ENCODE data around the gene OR4D10.
"Not testable (repeated sequence)": the region's sequence is repeated elsewhere in the genome, so short reads cannot be mapped to it uniquely, and the experiment has no call there.

OR4D10 gene

GRCh38 chr11:59473015-59473414, at the start of gene OR4D10:
OR4D10 (plus strand) TSS chr11:59473315; CDS start chr11:59477430, 4,115 bp downstream.
- no peak for DNase-seq

GRCh38 chr11:59423835-59424234, 49.3 kb upstream of the OR4D10 start:
- no peak for DNase-seq

DNA sequence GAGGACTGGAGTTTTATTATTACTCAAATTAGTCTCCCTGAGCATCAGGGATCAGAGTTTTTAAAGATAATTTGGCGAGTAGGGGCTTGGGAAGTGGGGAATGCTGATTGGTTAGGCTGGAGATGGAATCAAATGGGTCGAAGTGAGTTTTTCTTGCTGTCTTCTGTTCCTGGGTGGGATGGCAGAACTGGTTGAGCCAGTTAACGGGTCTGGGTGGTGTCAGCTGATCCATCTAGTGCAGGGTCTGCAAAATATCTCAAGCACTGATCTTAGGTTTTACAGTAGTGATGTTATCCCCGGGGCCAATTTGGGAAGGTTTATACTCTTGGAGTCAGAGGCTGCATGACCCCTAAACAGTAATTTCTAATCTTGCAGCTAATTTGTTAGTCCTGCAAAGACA, 48.0 kb upstream of the OR4D10 start:
- no peak for DNase-seq

DNA sequence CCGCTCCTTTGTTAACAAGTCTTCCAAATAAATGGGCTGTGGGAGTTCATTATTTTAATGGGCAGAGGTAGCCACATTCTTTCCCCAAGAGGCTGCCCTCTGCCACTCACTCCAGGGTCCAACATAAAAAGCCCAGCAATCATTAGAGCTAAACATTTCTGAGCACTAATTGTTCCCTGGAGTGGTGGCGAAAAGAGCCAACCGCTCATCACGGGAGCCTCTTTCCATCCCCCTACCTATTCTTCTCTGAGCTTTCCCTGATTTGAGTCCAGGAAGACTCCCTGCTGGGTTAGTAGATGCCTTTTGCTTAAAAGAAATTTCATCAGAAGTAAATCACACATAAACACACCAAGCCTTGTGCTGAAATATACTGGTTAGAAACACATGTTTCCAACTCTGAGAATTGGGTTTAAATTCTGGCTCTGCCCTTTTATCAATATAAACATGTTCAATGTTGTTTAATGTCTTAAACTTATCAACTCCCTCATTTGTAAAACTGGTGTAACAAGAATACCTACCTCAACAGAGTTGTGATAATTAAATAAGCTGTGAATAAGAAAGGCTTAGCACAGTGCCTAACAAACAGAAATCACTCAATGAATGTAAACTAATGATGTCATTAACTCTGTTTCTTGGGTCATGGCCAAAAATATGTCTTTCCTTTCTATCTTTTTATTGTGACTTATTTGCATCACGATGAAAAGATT, 46.6 kb upstream of the OR4D10 start, which contains the start of gene OR5A2:
OR5A2 (minus strand) TSS at position 53 of the 707 bp plus-strand sequence. CDS start 3,460 bp downstream, outside the sequence.
- no peak for DNase-seq

GRCh38 chr11:59427068-59427382, 46.1 kb upstream of the OR4D10 start:
- no peak for DNase-seq

- DNase-seq, result peak; percentile 32 to 69
Measured at GRCh38 chr11:59429924-59430516, 43.1 kb upstream of the OR4D10 start.

DNA sequence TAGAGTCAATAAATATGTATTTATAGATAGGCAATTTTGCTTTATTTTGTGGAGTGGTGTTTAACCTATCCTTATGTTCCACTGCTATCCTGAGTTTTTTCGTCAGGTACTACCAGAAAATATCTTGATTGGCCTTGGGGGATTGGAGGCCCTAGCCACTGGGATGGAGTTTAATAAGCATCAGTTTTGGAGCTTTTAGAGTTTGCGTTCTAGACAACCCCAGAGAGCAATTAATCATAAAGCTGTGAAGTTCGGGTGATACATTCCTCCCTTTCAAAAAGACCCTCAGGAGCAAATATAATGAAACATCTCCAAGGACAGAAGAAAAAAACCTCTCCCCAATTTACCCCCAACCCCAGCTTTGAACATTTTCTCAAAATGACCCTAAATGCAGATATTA, 36.9 kb upstream of the OR4D10 start, which contains the start of gene OR5A1:
OR5A1 (plus strand) TSS at position 301 of the 400 bp plus-strand sequence. CDS start 6,700 bp downstream, outside the sequence.
- DNase-seq, result no peak

GRCh38 chr11:59437770-59438169, 35.3 kb upstream of the OR4D10 start:
- DNase-seq, result no peak

- DNase-seq, result not testable (repeated sequence)
Measured at GRCh38 chr11:59445624-59446023, 27.5 kb upstream of the OR4D10 start.

DNA sequence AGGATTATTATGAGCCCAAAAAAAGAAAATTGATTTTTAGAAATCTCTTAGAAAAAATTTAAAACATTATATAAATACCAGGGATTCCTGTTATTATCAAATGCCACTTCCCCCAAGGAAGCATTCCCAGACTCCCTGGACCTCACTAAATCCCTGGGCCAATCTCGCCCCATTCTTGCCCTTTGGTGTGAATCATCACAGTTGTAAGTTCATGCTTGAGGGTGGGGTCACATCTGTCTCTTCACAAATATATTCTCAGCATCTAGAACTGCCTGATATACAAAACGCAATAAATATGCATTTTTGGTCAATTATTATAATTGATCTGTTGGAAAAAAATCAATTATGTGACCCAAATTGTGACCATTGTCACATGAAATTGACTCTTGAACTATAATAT, 24.6 kb upstream of the OR4D10 start:
- no peak for DNase-seq

- DNase-seq, result no peak
Measured at GRCh38 chr11:59456661-59457060, 16.5 kb upstream of the OR4D10 start, which contains the start of gene OR4D6. OR4D6 (plus strand) TSS chr11:59456961; CDS start chr11:59456961, 0 bp downstream.

DNA sequence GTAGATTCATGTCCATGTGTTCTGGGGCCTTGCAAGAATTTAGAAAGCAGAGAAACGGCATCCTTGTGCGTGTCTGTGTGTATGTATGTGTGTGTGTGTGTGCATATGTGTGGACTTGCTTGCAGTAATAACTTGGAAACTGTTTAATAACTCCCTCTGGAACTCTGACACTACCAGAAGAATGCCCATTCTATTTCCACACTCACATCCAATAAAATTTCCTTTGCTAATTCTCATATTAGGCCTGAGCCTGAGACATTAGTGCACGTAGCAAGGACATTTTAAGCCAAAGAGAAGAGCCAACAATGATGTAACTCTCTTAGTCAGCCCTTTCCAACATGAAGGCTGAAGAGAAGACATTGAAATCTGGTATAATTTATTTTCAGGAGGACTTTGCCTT, 13.2 kb upstream of the OR4D10 start:
- DNase-seq, result no peak

GRCh38 chr11:59463190-59463641, 9.9 kb upstream of the OR4D10 start:
- DNase-seq, result no peak

- no peak for DNase-seq
Measured at GRCh38 chr11:59475176-59475575, 2.1 kb downstream of the OR4D10 start.

GRCh38 chr11:59479906-59480305, 6.8 kb downstream of the OR4D10 start:
- DNase-seq, result no peak

- no peak for DNase-seq
Measured at GRCh38 chr11:59480359-59480758, 7.2 kb downstream of the OR4D10 start.

DNA sequence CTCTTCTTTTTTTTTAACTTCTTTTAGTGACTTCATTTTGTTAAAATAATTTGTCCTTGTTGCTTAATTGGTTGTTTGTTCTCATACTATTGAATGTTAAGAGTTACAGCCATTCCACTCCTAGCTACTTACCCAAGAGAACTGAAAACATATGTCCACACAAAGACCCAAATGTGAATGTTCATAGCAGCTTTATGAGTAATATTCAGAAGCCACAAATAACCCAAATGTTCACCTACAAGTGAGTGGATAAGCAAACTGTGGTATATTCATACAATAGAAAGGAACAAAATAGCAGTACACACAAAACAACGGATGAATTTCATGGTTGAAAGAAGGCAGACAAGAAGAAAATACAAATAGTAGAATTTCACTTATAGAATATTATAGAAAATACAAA, 28.8 kb downstream of the OR4D10 start:
- DNase-seq, result no peak

GRCh38 chr11:59503276-59503675, 30.2 kb downstream of the OR4D10 start, which contains the start of gene OR4D11:
OR4D11 (plus strand) TSS chr11:59503576; CDS start chr11:59503576, 0 bp downstream.
- DNase-seq, result no peak

DNA sequence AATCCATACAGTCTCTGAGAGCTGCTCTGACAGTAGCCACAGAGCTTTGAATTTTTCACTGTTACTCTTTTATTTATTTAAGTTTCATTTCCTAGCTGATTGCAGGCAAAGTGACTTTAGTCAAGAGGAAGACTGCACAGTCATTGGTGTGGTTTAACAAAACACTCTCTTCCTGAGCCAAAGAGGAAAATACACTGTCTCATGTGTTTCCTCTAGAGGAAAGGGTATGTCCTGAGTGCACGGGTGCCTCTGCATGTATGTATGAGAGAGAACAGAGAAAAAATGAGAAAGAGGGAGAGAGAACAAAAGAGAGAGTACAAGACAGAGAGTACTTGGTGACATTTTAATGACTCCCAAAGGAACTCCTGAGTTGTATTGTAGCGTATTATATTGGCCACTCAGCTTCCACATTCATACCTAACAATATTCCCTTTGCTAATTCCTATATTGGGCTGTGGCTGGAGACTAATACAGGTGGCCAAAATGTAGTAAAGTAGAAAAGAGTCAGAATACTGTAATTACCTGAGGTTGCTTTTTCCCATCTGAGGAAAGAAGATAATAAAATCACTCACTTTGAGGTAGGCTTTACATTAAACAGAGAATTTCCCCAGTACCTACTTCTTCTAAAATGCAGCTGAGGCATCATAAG, 38.0 kb downstream of the OR4D10 start, which contains the start of gene OR4D9:
OR4D9 (plus strand) TSS at position 599 of the 649 bp plus-strand sequence. CDS start 3,374 bp downstream, outside the sequence.
- DNase-seq, result no peak

GRCh38 chr11:59511675-59512074, 38.6 kb downstream of the OR4D10 start:
- no peak for DNase-seq

DNA sequence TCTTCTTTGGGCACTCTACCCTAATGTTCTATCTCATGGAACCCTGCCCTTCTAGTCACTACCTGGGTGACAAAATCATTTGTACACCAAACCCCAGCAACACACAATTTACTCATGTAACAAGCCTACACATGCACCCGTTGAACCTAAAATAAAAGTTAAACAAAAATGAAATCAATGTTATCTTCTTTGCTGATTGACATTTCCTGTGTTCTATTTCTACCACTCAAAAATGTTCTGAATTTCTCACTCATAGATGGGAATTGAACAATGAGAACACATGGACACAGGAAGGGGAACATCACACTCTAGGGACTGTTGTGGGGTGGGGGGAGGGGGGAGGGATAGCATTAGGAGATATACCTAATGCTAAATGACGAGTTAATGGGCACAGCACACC, 47.0 kb downstream of the OR4D10 start:
- DNase-seq, result not testable (repeated sequence)

DNA sequence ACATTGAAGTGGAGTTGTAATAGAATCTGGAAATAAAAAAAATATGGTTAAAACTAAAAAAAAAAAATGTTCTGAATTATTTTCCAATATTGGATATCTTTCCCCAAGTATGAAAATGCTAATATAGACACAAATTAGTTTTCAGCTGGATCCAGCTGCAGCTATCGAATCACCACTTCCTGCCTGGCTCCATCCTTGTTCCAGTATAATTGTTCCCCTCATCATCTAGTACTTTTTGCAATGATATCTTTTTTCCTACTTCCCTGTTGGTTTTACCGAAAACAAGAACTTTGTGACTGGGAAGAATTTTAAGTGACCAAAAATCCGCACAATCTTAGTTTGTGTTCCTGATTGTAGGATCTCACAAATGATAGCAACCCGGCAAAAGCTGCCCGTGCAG, 47.6 kb downstream of the OR4D10 start:
- no peak for DNase-seq

DNA sequence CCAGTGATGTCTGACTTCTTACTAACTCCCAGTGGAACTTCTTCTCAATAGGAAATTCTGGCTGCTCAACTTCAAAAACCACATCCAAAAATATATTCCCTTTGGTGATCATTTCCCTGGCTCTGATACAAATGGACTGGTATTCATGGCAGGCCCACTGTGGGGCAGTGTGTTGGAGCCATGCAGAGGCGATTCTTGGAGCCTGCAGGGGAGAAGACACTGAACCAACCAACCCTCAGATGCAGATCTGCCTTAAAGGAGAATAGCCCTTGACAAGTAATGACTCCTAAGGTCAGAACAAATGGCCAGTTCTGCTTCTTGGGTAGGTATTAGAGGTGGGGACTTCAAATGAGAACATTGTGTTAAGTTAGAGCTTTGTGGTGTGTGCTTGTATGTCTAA, 50.4 kb downstream of the OR4D10 start:
- no peak for DNase-seq

- DNase-seq, result no peak
Measured at GRCh38 chr11:59528711-59529110, 55.6 kb downstream of the OR4D10 start.
